DMS 273 (cell line): ENCODE data around the gene MYOD1.

Experiments
- DNase-seq: peaks from one replicate; lab custom pipeline; 2025; ENCODE audit not compliant: unreplicated experiment; lab: John Stamatoyannopoulos, UW

MYOD1 gene

DNA sequence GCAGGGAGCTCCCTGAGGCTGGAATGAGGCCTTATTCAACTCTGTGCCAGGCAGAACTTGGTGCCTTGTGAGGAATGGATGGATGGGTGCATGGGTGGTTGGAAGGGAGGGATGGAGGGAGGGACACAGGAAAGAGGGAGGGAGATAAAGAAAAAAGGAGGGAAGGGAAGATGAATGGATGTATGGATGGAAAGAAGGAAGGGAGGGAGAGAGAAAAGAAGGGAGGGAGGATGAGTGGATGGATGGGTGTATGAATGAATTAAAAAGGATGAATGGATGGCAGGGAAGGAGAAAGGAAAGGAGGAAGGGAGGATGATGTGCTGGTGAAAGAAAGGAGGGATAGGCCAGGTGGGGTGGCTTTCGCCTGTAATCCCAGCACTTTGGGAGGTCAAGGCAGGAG lies 49.8 kb downstream of the MYOD1 start:
- no peak for DNase-seq

GRCh38 chr11:17770048-17770652 lies 50.8 kb downstream of the MYOD1 start:
- DNase-seq = peak; percentile 22

GRCh38 chr11:17770917-17771316 lies 51.5 kb downstream of the MYOD1 start:
- no peak for DNase-seq

- no peak for DNase-seq
Observed at GRCh38 chr11:17771415-17771814, 52.0 kb downstream of the MYOD1 start.
